Measurements from ENCODE around the gene RHPN2.
A peak's percentile ranks its signal among the peaks of the same experiment; 100 is the strongest.
"Not testable (repeated sequence)": the region's sequence is repeated elsewhere in the genome, so short reads cannot be mapped to it uniquely, and the experiment has no call there.

RHPN2 gene

DNA sequence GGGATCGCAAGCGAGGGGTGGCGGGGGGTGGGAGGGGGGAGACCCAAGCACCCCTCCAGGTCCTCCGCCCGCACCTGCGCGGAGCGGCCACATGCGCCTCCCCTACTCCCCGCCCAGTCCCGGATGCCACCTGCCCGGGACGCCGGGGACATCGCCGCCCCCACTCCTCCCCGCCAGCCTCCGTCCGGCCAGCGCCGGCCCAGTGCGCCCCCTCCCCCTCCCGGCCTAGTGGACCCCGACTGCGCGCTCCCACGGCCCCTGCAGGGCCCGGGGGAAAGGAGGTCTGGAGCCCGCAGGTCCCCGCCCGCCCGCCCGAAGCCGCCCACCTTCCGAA, 263 bp downstream of the RHPN2 start:
- peak; percentile 46 to 49 for DNase-seq

- peak in 1 of 2 experiments; percentile 19 for DNase-seq
These were observed 783 bp downstream of the RHPN2 start for GRCh38 chr19:33063753-33064457.

DNA sequence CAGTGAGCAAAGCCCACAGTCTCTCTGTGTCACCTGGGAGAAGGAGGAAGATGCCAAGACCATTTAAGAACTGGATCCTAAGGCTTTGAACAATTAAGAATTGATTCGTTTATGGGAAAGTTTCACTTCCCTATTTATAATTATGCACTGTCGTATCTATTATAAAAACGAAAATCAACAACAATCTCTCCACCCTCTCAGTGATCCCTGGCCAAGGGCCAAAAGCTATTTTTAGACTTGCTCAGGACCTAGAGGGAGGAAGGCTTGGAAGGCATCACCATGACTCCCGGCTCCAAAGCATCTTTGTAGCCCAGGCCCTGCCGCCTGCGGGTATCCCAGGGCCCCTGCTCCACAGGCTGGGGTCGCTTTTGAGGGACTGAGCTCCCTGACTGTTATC, 1.3 kb downstream of the RHPN2 start:
- DNase-seq: no peak

- DNase-seq: no peak
These were observed 1.8 kb downstream of the RHPN2 start for GRCh38 chr19:33062902-33063301.

- no peak for DNase-seq
These were observed 4.1 kb downstream of the RHPN2 start for GRCh38 chr19:33060586-33060985.

- DNase-seq: no peak
These were observed 9.0 kb downstream of the RHPN2 start for GRCh38 chr19:33055718-33056117.

DNA sequence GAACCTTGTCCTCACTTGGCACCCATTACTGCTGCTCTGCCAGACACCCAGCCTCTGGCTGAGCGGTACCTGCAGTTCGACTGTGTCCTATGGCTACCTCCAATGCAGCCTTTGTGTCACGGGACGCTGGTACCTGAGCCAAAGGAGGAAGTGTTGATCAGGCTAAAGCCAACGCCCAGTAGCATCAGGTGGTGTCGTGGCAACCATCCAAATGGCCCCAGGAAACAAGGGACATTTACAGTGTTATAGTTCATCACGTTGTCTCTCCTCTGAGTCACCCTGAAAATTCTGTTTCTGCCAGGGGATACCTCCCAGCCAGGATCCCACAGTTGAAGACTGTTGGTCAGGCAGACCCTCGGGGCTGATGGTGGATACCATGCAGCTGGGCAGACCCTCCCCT, 10.1 kb downstream of the RHPN2 start:
- no peak for DNase-seq

- no peak for DNase-seq
These were observed 12.2 kb downstream of the RHPN2 start for GRCh38 chr19:33052352-33052972.

DNA sequence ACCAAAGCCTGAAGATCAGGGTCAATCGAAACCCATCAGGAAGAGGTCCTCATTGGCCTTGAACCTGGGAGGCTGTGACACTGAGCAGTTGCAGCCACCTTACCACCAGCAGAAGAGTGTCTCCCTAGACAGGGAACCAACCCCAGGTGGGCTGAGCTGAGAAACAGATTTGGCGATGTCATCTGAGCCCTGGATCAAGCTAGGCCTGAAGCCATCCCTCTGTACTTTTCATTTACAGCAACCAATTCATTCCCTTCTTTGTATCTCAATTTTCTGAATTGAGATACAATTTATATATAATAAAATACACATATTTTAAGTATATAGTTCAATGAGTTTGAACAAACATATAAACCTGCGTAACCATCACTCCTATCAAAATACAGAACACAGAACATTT, 14.6 kb downstream of the RHPN2 start:
- DNase-seq: no peak

DNA sequence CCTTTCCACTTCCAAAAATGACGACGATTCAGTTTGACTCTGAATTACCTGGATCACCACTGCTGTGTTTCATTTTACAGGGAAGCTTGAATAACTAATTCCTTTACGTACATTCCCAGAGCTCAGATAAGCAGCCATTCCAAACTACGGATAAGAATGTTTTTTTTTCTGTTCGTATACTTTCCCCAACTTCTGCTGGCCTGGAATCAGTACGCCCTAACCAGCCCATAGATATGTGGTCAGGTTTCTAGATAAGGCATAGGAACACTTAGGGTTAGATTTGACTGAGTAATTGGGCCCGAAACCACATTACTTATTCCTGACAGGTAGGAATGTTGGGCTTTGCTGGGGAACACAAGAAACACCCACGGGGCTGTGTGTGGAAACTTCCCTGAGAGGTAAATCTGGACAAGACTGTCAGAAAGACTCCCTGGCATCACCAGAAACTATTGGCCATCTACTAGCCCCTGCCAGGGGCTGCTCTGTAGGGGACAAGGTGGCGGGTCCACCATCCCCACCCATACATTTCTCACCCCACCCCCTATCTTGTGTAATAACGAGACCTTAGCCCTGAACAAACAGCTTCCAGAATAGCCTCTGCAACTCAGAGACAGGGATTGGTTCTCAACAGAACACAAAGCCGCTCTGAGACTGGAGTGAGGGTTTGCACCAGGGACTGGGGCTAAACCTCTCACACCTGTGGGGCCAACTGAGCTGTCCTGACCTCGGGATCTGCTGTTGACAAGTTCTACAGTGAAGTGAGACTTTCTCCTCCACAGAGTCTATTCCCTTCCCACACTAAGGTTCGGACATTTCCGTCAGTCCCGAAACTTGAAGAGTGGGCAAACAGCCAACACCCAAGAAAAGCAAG, 15.6 kb downstream of the RHPN2 start:
- no peak for DNase-seq

DNA sequence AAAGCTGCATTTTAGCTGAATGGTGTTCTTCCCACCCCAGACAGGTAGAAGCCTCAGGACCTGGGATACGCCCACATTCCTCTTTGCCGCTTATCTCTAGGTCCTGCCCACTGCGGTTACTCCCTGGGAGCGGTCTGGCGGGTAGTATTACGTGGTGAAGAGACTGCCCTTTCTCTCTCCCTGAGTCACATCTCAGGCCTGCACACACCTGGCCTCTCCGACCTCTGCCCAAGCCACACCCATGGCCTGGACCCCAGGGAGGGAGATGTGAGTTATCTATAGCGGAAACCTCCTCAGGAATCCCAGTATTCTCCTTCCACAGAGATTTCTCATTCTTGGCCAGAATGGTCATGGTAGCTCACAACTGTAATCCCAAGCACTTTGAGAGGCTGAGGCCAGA, 17.3 kb downstream of the RHPN2 start:
- DNase-seq: no peak

DNA sequence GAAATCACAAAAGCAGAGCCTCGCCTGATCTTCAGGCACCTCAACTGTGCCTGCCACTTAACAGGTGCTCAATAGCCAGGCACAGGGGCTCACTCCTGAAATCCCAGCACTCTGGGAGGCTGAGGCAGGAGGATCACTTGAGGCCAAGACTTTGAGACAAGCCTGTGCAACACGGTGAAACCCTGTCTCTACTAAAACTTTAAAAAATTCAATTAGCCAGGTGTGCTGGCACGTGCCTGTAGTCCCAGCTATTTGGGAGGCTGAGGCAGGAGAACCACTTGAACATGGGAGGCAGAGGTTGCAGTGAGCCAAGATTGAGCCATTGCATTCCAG, 22.9 kb downstream of the RHPN2 start:
- not testable (repeated sequence) for DNase-seq

DNA sequence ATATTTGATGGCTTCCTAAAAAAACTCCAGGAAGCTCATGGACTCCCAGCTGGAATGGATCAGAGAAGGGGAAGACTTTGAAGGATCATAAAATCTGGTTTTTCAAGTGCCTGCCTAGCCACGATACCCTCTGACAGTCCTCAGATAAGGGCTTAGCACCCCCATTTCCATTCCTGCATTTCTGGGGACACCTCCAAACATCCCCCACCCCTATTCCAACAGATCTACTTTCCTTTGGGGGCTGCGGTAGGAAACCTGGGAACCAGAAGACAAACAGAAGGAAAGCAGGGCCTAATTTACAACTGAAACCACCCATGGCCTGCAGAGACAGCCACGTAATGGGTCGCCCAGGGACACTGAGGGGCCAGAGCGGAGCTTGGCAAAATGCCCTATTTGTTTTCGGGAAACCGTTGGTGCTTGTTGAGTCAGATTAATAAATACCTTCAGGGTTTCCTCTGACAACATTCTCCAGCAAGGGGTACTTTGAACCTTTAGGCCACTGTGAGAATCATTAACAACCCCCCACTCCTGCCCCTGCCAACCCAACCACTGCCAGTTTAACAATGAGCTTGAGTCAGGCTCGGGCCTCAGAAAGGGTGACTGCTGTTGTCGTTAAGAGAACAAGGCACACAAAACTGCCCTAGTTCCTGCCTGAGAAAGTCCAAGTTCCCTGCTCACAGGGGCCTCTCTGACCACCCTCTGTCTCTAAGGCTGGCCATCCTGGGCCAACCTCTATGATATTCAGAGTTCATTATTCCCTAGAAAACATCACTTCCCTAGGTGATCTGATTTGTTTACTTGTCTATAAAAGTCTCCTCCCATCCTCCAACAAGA, 23.5 kb downstream of the RHPN2 start:
- no peak for DNase-seq

DNA sequence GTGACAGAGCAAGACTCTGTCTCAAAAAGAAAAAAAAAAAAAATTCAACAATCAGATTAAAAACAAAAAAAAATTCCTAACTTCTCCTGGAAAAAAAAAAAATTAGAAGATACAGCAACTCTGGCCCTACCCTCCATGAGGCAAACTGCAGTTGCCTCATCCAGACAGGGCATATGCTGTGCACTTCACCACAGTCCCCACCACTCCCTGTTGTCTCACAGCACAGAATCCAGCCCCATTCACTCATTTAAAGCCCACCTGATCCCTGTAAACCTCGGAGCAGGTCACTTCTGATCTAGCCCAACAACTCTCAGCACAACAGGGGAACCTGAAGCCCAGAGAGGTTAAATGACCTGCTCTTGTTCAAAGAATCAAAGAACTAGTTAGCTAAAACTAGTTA, 24.9 kb downstream of the RHPN2 start:
- DNase-seq: no peak

DNA sequence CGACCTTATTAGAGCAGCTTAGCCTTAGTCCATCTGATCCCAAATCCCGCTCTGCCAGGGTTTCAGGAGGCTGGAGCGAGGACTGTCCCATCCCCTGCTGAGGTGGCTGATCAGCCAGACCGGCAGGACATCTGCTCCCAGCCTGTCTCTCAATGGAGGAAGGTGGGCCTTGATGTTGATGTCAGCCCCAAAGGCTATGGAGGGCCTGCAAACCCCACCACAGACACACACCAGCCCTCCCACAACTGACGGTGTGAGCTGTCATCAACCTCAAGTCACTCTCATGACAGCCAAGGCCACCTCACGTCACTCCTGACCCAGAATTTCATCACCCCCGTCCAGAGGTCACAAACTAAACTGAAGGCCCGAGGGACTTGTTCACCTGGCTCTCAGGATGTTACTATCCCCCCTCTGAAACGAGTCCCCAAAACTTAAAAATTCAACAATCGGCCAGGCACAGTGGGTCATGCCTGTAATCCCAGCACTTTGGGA, 25.5 kb downstream of the RHPN2 start:
- DNase-seq: no peak

DNA sequence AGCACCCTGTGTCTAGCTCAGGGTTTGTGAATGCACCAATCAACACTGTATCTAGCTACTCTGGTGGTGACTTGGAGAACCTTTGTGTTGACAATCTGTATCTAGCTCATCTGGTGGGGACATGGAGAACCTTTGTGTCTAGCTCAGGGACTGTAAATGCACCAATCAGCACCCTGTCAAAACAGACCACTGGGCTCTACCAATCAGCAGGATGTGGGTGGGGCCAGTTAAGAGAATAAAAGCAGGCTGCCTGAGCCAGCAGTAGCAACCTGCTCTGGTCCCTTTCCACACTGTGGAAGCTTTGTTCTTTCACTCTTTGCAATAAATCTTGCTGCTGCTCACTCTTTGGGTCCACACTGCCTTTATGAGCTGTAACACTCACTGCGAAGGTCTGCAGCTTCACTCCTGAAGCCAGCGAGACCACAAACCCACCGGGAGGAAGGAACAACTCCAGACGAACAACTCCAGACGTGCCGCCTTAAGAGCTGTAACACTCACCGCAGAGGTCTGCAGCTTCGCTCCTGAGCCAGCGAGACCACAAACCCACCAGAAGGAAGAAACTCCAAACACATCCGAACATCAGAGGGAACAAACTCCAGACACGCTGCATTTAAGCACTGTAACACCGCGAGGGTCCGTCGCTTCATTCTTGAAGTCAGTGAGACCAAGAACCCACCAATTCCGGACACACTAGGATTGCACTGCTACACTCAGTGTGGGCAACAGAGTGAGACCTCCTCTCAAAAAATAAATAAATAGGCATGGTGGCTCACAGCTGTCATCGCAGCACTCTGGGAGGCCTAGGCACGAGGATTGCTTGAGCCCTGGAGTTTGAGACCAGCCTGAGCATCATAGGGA, 27.3 kb downstream of the RHPN2 start:
- DNase-seq: peak; percentile 41 to 53

DNA sequence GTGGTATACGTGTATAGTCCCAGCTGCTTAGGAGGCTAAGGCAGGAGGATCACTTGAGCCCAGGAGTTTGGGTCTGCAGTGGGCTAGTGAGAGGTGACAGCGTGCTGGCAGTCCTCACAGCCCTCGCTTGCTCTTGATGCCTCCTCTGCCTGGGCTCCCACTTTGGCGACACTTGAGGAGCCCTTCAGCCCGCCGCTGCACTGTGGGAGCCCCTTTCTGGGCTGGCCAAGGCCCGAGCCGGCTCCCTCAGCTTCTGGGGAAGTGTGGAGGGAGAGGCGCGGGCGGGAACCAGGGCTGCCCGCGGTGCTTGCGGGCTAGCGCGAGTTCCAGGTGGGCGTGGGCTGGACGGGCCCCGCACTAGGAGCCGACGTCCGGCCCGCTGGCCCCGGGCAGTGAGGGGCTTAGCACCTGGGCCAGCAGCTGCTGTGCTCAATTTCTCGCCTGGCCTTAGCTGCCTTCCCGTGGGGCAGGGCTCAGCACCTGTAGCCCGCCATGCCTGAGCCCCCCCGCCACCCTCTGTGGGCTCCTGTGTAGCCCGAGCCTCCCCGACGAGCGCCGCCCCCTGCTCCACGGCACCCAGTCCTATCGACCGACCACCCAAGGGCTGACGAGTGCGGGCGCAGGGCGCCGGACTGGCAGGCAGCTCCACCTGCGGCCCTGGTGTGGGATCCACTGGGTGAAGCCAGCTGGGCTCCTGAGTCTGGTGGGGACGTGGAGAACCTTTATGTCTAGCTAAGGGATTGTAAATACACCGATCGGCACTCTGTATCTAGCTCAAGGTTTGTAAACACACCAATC, 28.1 kb downstream of the RHPN2 start:
- not testable (repeated sequence) for DNase-seq

GRCh38 chr19:33035461-33035860, 29.2 kb downstream of the RHPN2 start:
- no peak for DNase-seq

DNA sequence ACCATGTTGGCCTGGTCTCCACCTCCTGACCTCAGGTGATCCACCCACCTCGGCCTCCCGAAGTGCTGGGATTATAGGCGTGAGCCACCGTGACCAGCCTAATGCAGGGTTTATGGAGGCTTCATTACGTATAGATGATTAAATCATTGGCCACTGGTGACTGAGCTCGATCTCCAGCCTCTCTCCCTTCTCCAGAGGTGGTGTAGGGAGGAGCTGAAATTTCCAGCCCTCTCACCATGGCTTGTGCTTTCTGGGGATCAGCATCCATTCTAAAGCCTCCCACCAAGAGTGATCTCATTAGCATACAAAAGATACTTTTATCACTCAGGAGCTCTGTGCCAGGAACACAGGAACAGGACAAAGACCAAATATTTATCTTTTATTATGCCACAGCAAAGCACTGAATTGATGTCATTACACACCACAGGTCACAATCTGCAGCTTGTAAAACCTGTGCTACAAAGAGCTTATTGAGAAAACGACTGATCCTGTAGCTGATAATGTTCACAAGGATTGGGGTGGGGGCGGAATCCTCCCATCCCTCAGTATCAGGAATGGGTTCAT, 32.4 kb downstream of the RHPN2 start:
- no peak for DNase-seq

GRCh38 chr19:33029746-33030303, 34.9 kb downstream of the RHPN2 start:
- DNase-seq: no peak
